D341Med (cell line): Measurements from ENCODE around the gene FBXO8.

Source experiments
- DNase-seq: peaks from one replicate; pipeline ENCODE4 v3.0.0; 2012; ENCODE audit warnings: low spot score

Gene FBXO8

GRCh38 chr4:174207367-174207766 lies 76.1 kb downstream of the FBXO8 start:
- DNase-seq, result no peak

GRCh38 chr4:174204164-174204831 lies 79.2 kb downstream of the FBXO8 start:
- no peak for DNase-seq

- no peak for DNase-seq
Observed at GRCh38 chr4:174201871-174202270, 81.6 kb downstream of the FBXO8 start.

GRCh38 chr4:174199735-174200134 lies 83.7 kb downstream of the FBXO8 start:
- DNase-seq, result no peak

GRCh38 chr4:174198828-174199227 lies 84.6 kb downstream of the FBXO8 start:
- no peak for DNase-seq

GRCh38 chr4:174198396-174198795 lies 85.1 kb downstream of the FBXO8 start:
- no peak for DNase-seq

- no peak for DNase-seq
Observed at GRCh38 chr4:174193438-174194374, 89.8 kb downstream of the FBXO8 start.

- DNase-seq, result no peak
Observed at GRCh38 chr4:174192943-174193342, 90.5 kb downstream of the FBXO8 start.

- DNase-seq, result no peak
Observed at GRCh38 chr4:174190832-174191500, 92.5 kb downstream of the FBXO8 start.

GRCh38 chr4:174189392-174190015 lies 94.0 kb downstream of the FBXO8 start:
- DNase-seq, result no peak
